ENCODE data around the gene SHC4. TPM values are rescaled to one million over a fixed set of nuclear protein-coding genes. Genes with fewer than 3 reads are reported as not detected.

The SHC4 gene
- total RNA-seq, 3 donors from 2014 or later, result 0.16 to 4.0 (median 1.3) TPM

DNA sequence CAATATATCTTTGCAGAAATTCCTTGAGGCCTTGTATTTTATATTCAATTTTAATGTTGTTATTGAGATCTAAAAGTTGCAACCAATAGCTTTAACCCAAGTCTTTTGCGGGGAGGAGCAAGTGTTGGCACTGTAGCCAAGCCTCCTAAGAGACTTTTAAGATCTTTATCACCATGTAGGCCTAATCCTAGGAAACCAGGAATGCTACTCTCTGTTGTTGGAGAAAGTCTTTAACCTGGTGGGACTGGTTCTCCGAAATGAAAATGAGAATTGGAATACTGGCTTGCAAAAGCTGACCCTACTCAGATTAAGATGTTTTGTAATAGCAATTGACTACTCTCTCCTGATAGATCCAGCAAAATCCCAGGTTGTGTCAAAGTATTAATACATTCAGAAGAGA, 25.8 kb downstream of the SHC4 start:
- Histone ChIP-seq H3K36me3 (no peaks in the 10 kb centered on the region), H3K9me3 (no peaks in the 10 kb centered on the region), H3K4me3 (no peak overlapping the region), H3K27ac (peak overlapping the region; percentile 16 to 30), H3K4me1 (no peaks in the 10 kb centered on the region), H3K27me3 (no peaks in the 10 kb centered on the region)
- intact Hi-C loops (cut with DNase I; ENCODE audit: low total_unique reads), result no loop called here
- TF ChIP-seq, protein P1, sequence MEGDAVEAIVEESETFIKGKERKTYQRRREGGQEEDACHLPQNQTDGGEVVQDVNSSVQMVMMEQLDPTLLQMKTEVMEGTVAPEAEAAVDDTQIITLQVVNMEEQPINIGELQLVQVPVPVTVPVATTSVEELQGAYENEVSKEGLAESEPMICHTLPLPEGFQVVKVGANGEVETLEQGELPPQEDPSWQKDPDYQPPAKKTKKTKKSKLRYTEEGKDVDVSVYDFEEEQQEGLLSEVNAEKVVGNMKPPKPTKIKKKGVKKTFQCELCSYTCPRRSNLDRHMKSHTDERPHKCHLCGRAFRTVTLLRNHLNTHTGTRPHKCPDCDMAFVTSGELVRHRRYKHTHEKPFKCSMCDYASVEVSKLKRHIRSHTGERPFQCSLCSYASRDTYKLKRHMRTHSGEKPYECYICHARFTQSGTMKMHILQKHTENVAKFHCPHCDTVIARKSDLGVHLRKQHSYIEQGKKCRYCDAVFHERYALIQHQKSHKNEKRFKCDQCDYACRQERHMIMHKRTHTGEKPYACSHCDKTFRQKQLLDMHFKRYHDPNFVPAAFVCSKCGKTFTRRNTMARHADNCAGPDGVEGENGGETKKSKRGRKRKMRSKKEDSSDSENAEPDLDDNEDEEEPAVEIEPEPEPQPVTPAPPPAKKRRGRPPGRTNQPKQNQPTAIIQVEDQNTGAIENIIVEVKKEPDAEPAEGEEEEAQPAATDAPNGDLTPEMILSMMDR (IDR thresholded peaks at IDR 0.05), result no peak
- TF ChIP-seq POLR2AphosphoS5 (IDR thresholded peaks at IDR 0.05) (no peak), POLR2A (IDR thresholded peaks at IDR 0.05) (no peak)
- no peak for DNase-seq (ENCODE audit: low spot score in 2 of 2)

DNA sequence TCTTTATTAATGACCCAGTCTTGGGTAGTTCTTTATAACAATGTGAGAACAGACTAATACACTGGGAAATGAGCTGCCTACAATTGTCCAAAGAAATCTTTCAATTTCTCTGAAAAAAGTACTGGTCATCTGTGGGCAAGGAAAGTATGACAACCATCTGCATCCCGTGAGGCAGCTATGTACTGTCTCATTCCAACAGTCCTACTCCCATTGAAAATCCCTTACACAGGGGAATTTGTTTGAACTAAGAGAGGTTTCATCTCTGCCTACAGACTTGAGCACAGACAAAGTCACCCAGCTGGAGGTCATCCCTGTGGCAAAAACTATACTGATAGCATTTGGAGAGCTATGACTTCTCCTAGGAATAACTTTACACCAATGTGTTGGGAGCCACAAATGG, 27.1 kb downstream of the SHC4 start:
- no peak for DNase-seq (ENCODE audit: low spot score in 2 of 2)
- intact Hi-C loops (cut with DNase I; ENCODE audit: low total_unique reads), result no loop called here
- no peaks in the 10 kb centered on the region for H3K4me1 ChIP-seq
- H3K36me3 ChIP-seq, result no peaks in the 10 kb centered on the region
- TF ChIP-seq POLR2AphosphoS5 (IDR thresholded peaks at IDR 0.05) (no peak), POLR2A (IDR thresholded peaks at IDR 0.05) (no peak)
- TF ChIP-seq, protein P1 (IDR thresholded peaks at IDR 0.05), result no peak
- no peak overlapping the region for H3K4me3 ChIP-seq
- no peaks in the 10 kb centered on the region for H3K9me3 ChIP-seq
- H3K27ac ChIP-seq, result no peak overlapping the region
- H3K27me3 ChIP-seq, result no peaks in the 10 kb centered on the region

DNA sequence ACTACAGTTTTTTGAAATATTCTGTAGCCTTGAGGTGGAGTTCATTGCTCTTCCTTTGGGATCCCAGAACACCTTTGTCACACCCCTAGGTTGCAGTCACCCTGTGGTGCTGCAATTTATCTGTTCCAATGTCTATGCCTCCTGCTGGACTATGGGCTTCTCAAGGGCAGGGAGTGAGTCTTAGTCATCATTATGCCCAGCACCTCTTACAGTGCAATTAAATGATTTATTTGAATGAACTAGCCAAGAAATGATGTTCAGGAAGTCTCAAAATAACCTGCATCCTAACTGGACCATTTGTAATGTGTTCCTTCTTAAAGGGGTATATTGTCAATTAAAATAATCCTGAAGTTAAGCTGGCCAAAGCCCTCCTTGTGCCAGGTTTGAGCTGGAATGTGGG, 28.5 kb downstream of the SHC4 start:
- Histone ChIP-seq H3K36me3 (no peaks in the 10 kb centered on the region), H3K4me1 (no peaks in the 10 kb centered on the region), H3K9me3 (no peaks in the 10 kb centered on the region), H3K4me3 (no peak overlapping the region), H3K27me3 (no peaks in the 10 kb centered on the region), H3K27ac (no peak overlapping the region)
- intact Hi-C loops (cut with DNase I; ENCODE audit: low total_unique reads), result no loop called here
- no peak for TF ChIP-seq POLR2AphosphoS5 (IDR thresholded peaks at IDR 0.05)
- TF ChIP-seq, protein P1 (IDR thresholded peaks at IDR 0.05), result no peak
- TF ChIP-seq POLR2A (IDR thresholded peaks at IDR 0.05), result no peak
- no peak for DNase-seq (ENCODE audit: low spot score in 2 of 2)

DNA sequence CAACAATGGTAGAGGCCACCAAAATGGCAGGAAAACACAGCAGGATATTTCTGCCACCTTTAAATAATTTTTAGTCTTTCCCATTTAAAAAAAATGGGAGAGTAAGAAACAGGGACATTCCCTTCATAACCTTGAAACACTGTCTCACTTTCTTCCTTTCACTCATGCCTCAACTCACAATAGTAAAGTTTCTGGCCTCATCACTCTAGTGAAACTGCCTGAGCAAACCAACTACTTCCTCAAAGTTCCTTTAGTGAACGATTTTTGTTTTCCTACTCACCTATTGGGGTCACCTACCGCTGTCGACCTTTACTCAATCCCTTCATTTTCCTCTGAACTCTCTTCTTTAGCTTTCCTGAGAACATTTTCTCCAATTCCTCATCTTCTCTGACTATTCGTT, 33.0 kb downstream of the SHC4 start:
- Histone ChIP-seq H3K9me3 (no peaks in the 10 kb centered on the region), H3K27me3 (no peaks in the 10 kb centered on the region), H3K36me3 (no peaks in the 10 kb centered on the region), H3K27ac (no peak overlapping the region), H3K4me3 (no peak overlapping the region), H3K4me1 (no peaks in the 10 kb centered on the region)
- intact Hi-C loops (cut with DNase I; ENCODE audit: low total_unique reads), result no loop called here
- no peak for DNase-seq (ENCODE audit: low spot score in 2 of 2)
- TF ChIP-seq POLR2A (IDR thresholded peaks at IDR 0.05) (no peak), POLR2AphosphoS5 (IDR thresholded peaks at IDR 0.05) (no peak)
- TF ChIP-seq, protein P1 (IDR thresholded peaks at IDR 0.05), result no peak

DNA sequence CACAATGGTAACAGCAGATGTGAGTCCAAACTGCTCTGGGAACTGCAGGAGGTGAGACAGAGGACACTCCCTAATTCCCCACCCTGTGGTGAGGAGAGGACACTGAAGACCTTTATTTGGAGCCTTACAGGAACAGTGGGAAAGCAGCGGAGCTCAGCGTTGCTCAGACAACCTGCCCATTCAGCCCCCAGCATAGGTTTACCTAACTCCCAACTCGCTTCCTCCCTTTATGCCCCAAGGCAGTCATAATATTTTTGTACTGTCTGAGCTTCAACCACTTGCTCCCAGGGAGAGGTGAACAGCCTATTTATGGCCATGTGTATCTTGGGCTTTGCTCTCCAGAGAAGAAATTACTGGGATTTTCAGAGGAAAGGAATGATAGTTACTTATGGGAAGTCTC, 34.1 kb downstream of the SHC4 start:
- Histone ChIP-seq H3K4me3 (no peak overlapping the region), H3K27me3 (no peaks in the 10 kb centered on the region), H3K27ac (peak overlapping the region; percentile 26 to 31), H3K36me3 (no peaks in the 10 kb centered on the region), H3K9me3 (no peaks in the 10 kb centered on the region), H3K4me1 (no peaks in the 10 kb centered on the region)
- intact Hi-C loops (cut with DNase I; ENCODE audit: low total_unique reads), result no loop called here
- DNase-seq (ENCODE audit: low spot score in 2 of 2), result no peak
- TF ChIP-seq, protein P1 (IDR thresholded peaks at IDR 0.05), result no peak
- TF ChIP-seq POLR2AphosphoS5 (IDR thresholded peaks at IDR 0.05) (no peak), POLR2A (IDR thresholded peaks at IDR 0.05) (no peak)
